ENCODE data around the gene MCOLN1. TPM values are rescaled to one million over a fixed set of nuclear protein-coding genes. Genes with fewer than 3 reads are reported as not detected.

Gene MCOLN1
- total and polyA plus RNA-seq, 9 donors: 6.1 to 20.4 (median 13.6) TPM

DNA sequence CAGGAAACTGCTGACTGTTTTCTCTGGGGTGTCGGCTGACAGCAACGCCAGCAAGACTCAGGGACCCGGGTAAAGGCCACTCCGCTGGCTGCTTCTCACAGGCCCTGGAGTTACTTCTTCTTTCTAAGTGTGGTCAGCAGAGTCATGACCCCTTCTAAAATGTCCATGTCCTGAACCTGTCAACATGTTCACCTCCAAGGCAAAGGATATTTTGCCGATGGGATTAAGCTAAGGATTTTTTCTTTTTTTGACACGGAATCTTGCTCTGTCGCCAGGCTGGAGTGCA is 41.5 kb upstream of the MCOLN1 start:
- intact Hi-C loops (cut with DNase I): no loop called here
- no peak overlapping the region for H3K4me3 ChIP-seq
- TF ChIP-seq EP300 (IDR thresholded peaks at IDR 0.05): no peak
- TF ChIP-seq, protein P1, sequence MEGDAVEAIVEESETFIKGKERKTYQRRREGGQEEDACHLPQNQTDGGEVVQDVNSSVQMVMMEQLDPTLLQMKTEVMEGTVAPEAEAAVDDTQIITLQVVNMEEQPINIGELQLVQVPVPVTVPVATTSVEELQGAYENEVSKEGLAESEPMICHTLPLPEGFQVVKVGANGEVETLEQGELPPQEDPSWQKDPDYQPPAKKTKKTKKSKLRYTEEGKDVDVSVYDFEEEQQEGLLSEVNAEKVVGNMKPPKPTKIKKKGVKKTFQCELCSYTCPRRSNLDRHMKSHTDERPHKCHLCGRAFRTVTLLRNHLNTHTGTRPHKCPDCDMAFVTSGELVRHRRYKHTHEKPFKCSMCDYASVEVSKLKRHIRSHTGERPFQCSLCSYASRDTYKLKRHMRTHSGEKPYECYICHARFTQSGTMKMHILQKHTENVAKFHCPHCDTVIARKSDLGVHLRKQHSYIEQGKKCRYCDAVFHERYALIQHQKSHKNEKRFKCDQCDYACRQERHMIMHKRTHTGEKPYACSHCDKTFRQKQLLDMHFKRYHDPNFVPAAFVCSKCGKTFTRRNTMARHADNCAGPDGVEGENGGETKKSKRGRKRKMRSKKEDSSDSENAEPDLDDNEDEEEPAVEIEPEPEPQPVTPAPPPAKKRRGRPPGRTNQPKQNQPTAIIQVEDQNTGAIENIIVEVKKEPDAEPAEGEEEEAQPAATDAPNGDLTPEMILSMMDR (IDR thresholded peaks at IDR 0.05): no peak
- no peak for TF ChIP-seq POLR2A (IDR thresholded peaks at IDR 0.05)
- no peaks in the 10 kb centered on the region for H3K27me3 ChIP-seq
- DNase-seq: no peak
- WGBS, 3 donors: 88 to 92% (median 89%) methylated on average over 7 of the region's 7 CpGs
- no peaks in the 10 kb centered on the region for H3K36me3 ChIP-seq
- H3K4me1 ChIP-seq (ENCODE audit: insufficient read depth): peaks cover 2% of the 10 kb centered on the region
- no peaks in the 10 kb centered on the region for H3K9me3 ChIP-seq
- H3K27ac ChIP-seq: no peak overlapping the region

DNA sequence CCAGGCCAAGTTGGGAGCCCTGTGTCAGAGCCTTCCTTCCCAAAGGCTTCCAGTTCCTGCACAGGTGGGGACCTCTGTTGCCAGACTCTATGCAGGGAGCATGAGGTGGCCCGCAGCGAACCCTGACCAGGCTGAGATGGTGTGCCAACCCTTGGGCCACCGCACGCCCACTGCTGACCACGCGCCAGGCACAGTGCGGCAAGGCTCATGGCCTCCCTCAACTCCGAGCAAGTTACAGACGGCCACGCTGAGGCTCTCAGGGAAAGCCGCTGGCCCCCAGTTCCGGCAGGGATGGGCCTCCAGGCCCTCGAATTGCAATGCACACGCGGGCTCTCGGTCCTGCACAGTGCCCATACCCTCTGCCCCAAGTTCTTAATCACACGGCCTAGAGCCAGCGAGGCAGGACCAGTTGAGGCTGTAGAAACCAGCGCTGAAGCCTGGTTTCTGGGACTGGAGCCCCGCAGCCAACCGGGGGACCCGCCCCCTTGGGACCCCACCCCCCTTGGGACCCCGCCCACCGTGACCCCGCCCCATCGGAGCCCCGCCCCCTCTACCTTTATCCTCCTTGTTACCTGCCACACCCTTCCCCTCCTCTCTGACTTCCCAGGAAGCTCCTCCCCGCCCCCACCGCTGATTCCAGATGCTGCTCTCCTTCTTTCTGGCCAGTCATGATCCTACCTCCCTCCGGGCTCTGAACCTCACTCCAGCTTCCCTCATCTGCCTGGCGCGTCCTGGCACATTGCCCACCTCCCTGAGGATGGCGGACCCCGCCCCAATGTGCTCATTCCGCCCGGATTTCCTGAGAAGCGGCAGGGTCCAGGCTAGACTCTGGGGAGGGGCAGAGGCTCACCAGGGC is 39.6 kb upstream of the MCOLN1 start:
- no peaks in the 10 kb centered on the region for H3K27me3 ChIP-seq
- TF ChIP-seq EP300 (IDR thresholded peaks at IDR 0.05) (no peak), POLR2A (IDR thresholded peaks at IDR 0.05) (no peak)
- TF ChIP-seq, protein P1 (IDR thresholded peaks at IDR 0.05): no peak
- no peak overlapping the region for H3K4me3 ChIP-seq
- intact Hi-C loops (cut with DNase I): no loop called here
- H3K27ac ChIP-seq: no peak overlapping the region
- H3K9me3 ChIP-seq: no peaks in the 10 kb centered on the region
- peaks cover 2% of the 10 kb centered on the region for H3K4me1 ChIP-seq (ENCODE audit: insufficient read depth)
- no peaks in the 10 kb centered on the region for H3K36me3 ChIP-seq
- WGBS, 3 donors: 38 to 40% (median 39%) methylated on average over 37 of the region's 37 CpGs
- DNase-seq: peak in 2 of 5 donors; percentile 41 to 66

DNA sequence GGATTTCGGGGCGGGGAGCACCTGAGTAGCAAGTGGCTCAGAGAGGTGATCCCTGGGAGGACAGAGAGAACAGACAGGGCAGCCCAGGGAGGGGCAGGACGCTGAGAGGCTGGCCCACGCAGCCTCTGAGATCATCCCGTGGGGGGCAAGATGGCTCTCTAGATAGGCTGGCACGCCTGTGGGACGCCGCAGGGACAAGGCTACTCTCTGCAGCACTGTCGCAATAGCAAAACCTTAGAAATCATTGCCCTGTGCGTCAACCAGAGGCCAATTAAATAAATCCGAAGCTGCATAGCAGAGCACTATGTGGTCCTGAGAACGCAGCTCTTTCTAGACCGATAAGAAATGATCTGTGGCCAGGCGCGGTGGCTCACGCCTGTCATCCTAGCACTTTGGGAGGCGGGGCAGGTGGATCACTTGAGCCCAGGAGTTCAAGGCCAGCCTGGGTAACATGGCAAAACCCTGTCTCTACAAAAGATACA is 38.7 kb upstream of the MCOLN1 start:
- H3K27ac ChIP-seq: no peak overlapping the region
- H3K4me3 ChIP-seq: no peak overlapping the region
- H3K27me3 ChIP-seq: no peaks in the 10 kb centered on the region
- DNase-seq: no peak
- 66 to 74% (median 70%) methylated on average over 17 of the region's 17 CpGs for WGBS, 3 donors
- TF ChIP-seq EP300 (IDR thresholded peaks at IDR 0.05) (no peak), POLR2A (IDR thresholded peaks at IDR 0.05) (no peak)
- TF ChIP-seq, protein P1 (IDR thresholded peaks at IDR 0.05): no peak
- H3K4me1 ChIP-seq (ENCODE audit: insufficient read depth): peaks cover 3% of the 10 kb centered on the region
- no peaks in the 10 kb centered on the region for H3K36me3 ChIP-seq
- intact Hi-C loops (cut with DNase I): no loop called here
- H3K9me3 ChIP-seq: no peaks in the 10 kb centered on the region

DNA sequence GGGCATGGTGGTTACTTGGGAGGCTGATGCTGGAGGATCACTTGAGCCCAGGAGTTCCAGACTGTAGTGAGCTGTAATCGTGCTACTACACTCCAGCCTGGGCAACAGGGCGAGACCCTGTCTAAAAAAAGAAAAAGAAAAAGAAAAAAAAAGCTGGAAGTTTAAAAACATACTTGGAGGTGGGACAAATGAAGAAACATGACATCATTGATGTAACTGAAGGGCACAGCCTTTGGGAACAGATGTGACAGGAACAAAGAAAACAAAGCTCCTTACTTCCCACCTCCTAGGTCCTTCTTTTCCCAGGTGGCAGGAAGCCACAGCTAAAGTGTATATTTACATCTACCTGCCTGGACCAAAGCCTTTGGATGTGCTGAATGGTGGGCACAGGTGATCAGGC is 35.5 kb upstream of the MCOLN1 start:
- Histone ChIP-seq H3K27ac (no peak overlapping the region), H3K27me3 (no peaks in the 10 kb centered on the region), H3K36me3 (no peaks in the 10 kb centered on the region), H3K4me3 (no peak overlapping the region), H3K9me3 (no peaks in the 10 kb centered on the region), H3K4me1 (ENCODE audit: insufficient read depth) (peaks cover 6% of the 10 kb centered on the region)
- DNase-seq: no peak
- intact Hi-C loops (cut with DNase I): loop anchor here in 2 of 4 donors (5.0 kb wide), 2 partner anchors 45 to 50 kb away; partner anchors contain the start of gene PNPLA6 (in 1 of the 2)
- 72 to 92% (median 75%) methylated on average over 2 of the region's 2 CpGs for WGBS, 3 donors
- TF ChIP-seq, protein P1 (IDR thresholded peaks at IDR 0.05): no peak
- TF ChIP-seq POLR2A (IDR thresholded peaks at IDR 0.05) (no peak), EP300 (IDR thresholded peaks at IDR 0.05) (no peak)

Measured in ovary (tissue), 9 donors.